GM23248 (cell line): ENCODE data around the gene TIMP4. TPM values are rescaled to one million over a fixed set of nuclear protein-coding genes. Genes with fewer than 3 reads are reported as not detected.

Experiments
- DNase-seq: peaks from one replicate; pipeline ENCODE4 v3.0.0-alpha.2; 2015
- H2AFZ ChIP-seq: fragments of 200-600 bp; sonication (generic); 2 replicates; pipeline ENCODE4 v1.6.1; 2016; ENCODE audit warnings: antibody characterized with exemption
- H3F3A ChIP-seq: fragments of 200-600 bp; sonication (generic); 2 replicates; pipeline ENCODE4 v1.6.1; 2016; ENCODE audit warnings: mild to moderate bottlenecking, antibody characterized with exemption, mixed run types; ENCODE audit not compliant: insufficient read depth
- H3K27ac ChIP-seq: fragments of 200-600 bp; sonication (generic); 2 replicates; pipeline ENCODE4 v1.5.1; 2016; ENCODE audit warnings: mild to moderate bottlenecking
- H3K27me3 ChIP-seq: fragments of 200-600 bp; sonication (generic); replicated peaks from 2 replicates; pipeline ENCODE4 v1.6.1; 2016; ENCODE audit warnings: mild to moderate bottlenecking; ENCODE audit not compliant: insufficient read depth
- H3K36me3 ChIP-seq: fragments of 200-600 bp; sonication (generic); 2 replicates; pipeline ENCODE4 v1.6.1; 2016; ENCODE audit warnings: low read depth, mild to moderate bottlenecking
- H3K4me1 ChIP-seq: fragments of 200-600 bp; sonication (generic); 2 replicates; pipeline ENCODE4 v1.6.1; 2016; ENCODE audit warnings: mild to moderate bottlenecking; ENCODE audit not compliant: insufficient read depth
- H3K4me2 ChIP-seq: fragments of 200-600 bp; sonication (generic); one replicate; pipeline ENCODE4 v1.6.1; 2016; ENCODE audit warnings: mild to moderate bottlenecking; ENCODE audit not compliant: unreplicated experiment
- H3K4me3 ChIP-seq: fragments of 200-600 bp; sonication (generic); 2 replicates; pipeline ENCODE4 v1.5.1; 2016; ENCODE audit warnings: mild to moderate bottlenecking
- H3K79me2 ChIP-seq: fragments of 200-600 bp; sonication (generic); 2 replicates; pipeline ENCODE4 v1.6.1; 2016; ENCODE audit warnings: mild to moderate bottlenecking; ENCODE audit not compliant: insufficient read depth
- H3K9ac ChIP-seq: fragments of 200-600 bp; sonication (generic); 2 replicates; pipeline ENCODE4 v1.6.1; 2016; ENCODE audit warnings: mild to moderate bottlenecking
- H3K9me2 ChIP-seq: fragments of 200-600 bp; sonication (generic); 2 replicates; pipeline ENCODE4 v1.6.1; 2016; ENCODE audit warnings: mixed run types, mild to moderate bottlenecking, moderate library complexity; ENCODE audit not compliant: insufficient read depth
- H3K9me3 ChIP-seq: fragments of 200-600 bp; sonication (generic); one replicate; pipeline ENCODE4 v1.6.1; 2017; ENCODE audit warnings: low read depth
- H4K20me1 ChIP-seq: fragments of 200-600 bp; sonication (generic); 2 replicates; pipeline ENCODE4 v1.6.0; 2016; ENCODE audit not compliant: insufficient read depth
- EZH2 ChIP-seq: fragments of 200-600 bp; sonication (generic); IDR thresholded peaks from 2 replicates; pipeline ENCODE4 v1.6.1; 2018; ENCODE audit warnings: antibody characterized with exemption, mild to moderate bottlenecking; ENCODE audit not compliant: insufficient read depth, poor library complexity, severe bottlenecking
- EZH2phosphoT487 ChIP-seq: fragments of 200-600 bp; sonication (generic); IDR thresholded peaks from 2 replicates; pipeline ENCODE4 v1.6.1; 2018; ENCODE audit warnings: antibody characterized with exemption, moderate library complexity, mild to moderate bottlenecking, low read depth; ENCODE audit not compliant: insufficient read depth
- WGBS, 2 experiments: methylation state at CpG; one replicate each; pipeline ENCODE4 v1.1.6; 2015 to 2017; ENCODE audit warnings: low lambda C conversion rate in 2 of 2, low coverage in 1 of 2; ENCODE audit errors: missing lambda C conversion rate in 2 of 2; 5-methylcytosine and 5-hydroxymethylcytosine counted together
- in situ Hi-C: fragments of 300-500 bp; cut with MboI; formaldehyde crosslinking; loops from 2 replicates; pipeline ENCODE4 v1.15.0; 2020
- polyA plus RNA-seq: library from polyadenylated mRNA; unstranded; fragments of >200 nt; fragmentation: Nextera tagmentation; extraction: Ambion mirVana; gene quantifications from 2 replicates; pipeline ENCODE4 v1.2.1, GENCODE V29; 2016
- total RNA-seq: library from RNA; depleted of rRNA; stranded (reverse); fragments of >200 nt; shearing (Covaris generic); gene quantifications from 2 replicates; pipeline ENCODE4 v1.2.3, GENCODE V29; 2014; rRNA removed

Gene TIMP4
- total and polyA plus RNA-seq, 2 experiments from 2014 or later = 0.54 TPM; not detected in 1

DNA sequence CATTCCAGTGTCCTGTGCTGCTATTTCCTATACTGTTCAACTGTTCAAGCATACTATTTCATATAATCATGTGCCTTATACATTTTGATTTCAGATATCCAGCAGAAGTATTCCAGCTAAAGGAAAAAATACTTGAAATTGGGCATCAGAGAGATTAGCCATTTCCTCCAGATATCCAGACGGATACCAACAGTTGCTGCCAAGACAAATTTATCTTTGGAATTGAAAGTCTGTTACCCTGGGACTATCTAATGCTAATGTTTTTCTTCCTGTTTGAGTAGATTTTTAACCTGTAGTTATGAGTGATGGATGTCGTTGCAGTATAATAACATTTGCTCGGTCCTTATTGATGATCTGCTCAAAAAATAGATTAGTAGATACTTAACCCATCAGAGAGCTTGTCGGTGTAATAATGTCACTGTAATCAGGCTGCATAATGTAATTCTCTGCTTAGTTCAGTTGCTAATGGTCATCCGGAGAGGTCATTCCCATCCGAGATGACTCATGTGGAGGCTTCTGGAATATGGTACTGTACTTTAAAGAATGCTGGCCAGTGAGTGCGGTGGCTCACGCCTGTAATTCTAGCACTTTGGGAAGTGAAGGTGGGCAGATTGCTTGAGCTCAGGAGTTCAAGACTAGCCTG is 51.5 kb downstream of the TIMP4 start:
- DNase-seq = no peak

More for the DNA sequence above, 51.5 kb downstream of the TIMP4 start:
- no peaks in the 10 kb centered on the region for H3K4me1 ChIP-seq
- no peak for TF ChIP-seq EZH2
- no peak for TF ChIP-seq EZH2phosphoT487
- H3K36me3 ChIP-seq = no peaks in the 10 kb centered on the region
- no peak overlapping the region for H2AFZ ChIP-seq
- WGBS, 2 experiments = 58 to 60% methylated on average over 8 of the region's 8 CpGs
- no peaks in the 10 kb centered on the region for H3K9me3 ChIP-seq
- no peak overlapping the region for H3K4me3 ChIP-seq
- H3K9me2 ChIP-seq = no peaks in the 10 kb centered on the region
- no peaks in the 10 kb centered on the region; the same call in none of the 2 replicates for H3K27me3 ChIP-seq
- no peak overlapping the region for H3K9ac ChIP-seq
- H4K20me1 ChIP-seq = no peaks in the 10 kb centered on the region
- no peaks in the 10 kb centered on the region for H3F3A ChIP-seq
- H3K4me2 ChIP-seq = no peak overlapping the region
- H3K79me2 ChIP-seq = no peaks in the 10 kb centered on the region
- H3K27ac ChIP-seq = no peak overlapping the region
- in situ Hi-C loops = no loop called here

Other genes with a start within 250 kb of the TIMP4 start
- 0.13 TPM in 1 of 2 replicates, not detected in the other for gene SYN2, start 154.5 kb downstream of the TIMP4 start, total RNA-seq
- gene SYN2, start 154.5 kb downstream of the TIMP4 start, polyA plus RNA-seq = not detected in 2 replicates
- 0.76 TPM in 1 of 2 replicates, not detected in the other for gene PPARG, start 130.2 kb upstream of the TIMP4 start, total RNA-seq
- 0.49 and 0.79 TPM in 2 replicates for gene PPARG, start 130.2 kb upstream of the TIMP4 start, polyA plus RNA-seq